Activated T-cell treated with anti-CD3 and anti-CD28 coated beads, Interleukin-2, amount 50 U/mL, for 72 hours (primary cell): Measurements from ENCODE around the gene ARHGEF17. TPM values are rescaled to one million over a fixed set of nuclear protein-coding genes. Genes with fewer than 3 reads are reported as not detected.
A peak's percentile ranks its signal among the peaks of the same experiment; 100 is the strongest.

ENCODE experiments used
- ATAC-seq, 2 donors: fragments of 150-1000 bp; cut with Tn5 transposase; replicated peaks in 1 of 2; 2 replicates each; pipeline ENCODE4 v1.10.0; 2021; ENCODE audit warnings: moderate library complexity in 2 of 2, mild to moderate bottlenecking in 1 of 2
- DNase-seq, 2 donors: peaks; one replicate each; pipeline ENCODE4 v3.0.0; 2021 to 2022; ENCODE audit warnings: mixed read lengths in 1 of 2
- H3K27ac Mint-ChIP-seq: one replicate; pipeline ENCODE4 v1.8.0; 2022; ENCODE audit warnings: mild to moderate bottlenecking, moderate library complexity, mixed read lengths
- H3K27me3 Mint-ChIP-seq: one replicate; pipeline ENCODE4 v1.8.0; 2022; ENCODE audit warnings: low read depth, mixed read lengths
- H3K36me3 Mint-ChIP-seq, 2 donors: one replicate each; pipeline ENCODE4 v1.8.0; 2022; ENCODE audit warnings: mixed read lengths in 2 of 2, mild to moderate bottlenecking in 1 of 2; ENCODE audit not compliant: insufficient read depth in 2 of 2
- H3K4me1 Mint-ChIP-seq: one replicate; pipeline ENCODE4 v1.8.0; 2022; ENCODE audit warnings: low read depth, mixed read lengths
- H3K4me3 Mint-ChIP-seq, 2 donors: one replicate each; pipeline ENCODE4 v1.8.0; 2022; ENCODE audit warnings: mild to moderate bottlenecking in 2 of 2, mixed read lengths in 2 of 2, moderate library complexity in 2 of 2
- H3K9me3 Mint-ChIP-seq, 2 donors: one replicate each; pipeline ENCODE4 v1.8.0; 2022; ENCODE audit warnings: mixed read lengths in 2 of 2
- total RNA-seq, 2 donors: library from RNA; stranded (reverse); gene quantifications; one replicate each; pipeline ENCODE4 v1.2.3, GENCODE V29; 2022

Gene ARHGEF17
- total RNA-seq, 2 donors from 2014 or later = 0.05 to 0.07 TPM

- H3K9me3 Mint-ChIP-seq = no peaks in the 10 kb centered on the region
- H3K36me3 Mint-ChIP-seq = peaks cover 0 to 1% of the 10 kb centered on the region in 2 donors
- H3K4me1 Mint-ChIP-seq = no peaks in the 10 kb centered on the region
- H3K27ac Mint-ChIP-seq = no peak overlapping the region
- ATAC-seq (no peak), DNase-seq (no peak)
- H3K4me3 Mint-ChIP-seq = no peak overlapping the region
- no peaks in the 10 kb centered on the region for H3K27me3 Mint-ChIP-seq
These were observed 94.1 kb downstream of the ARHGEF17 start for GRCh38 chr11:73401924-73402833.

GRCh38 chr11:73402834-73403185 is 94.7 kb downstream of the ARHGEF17 start:
- no peaks in the 10 kb centered on the region for H3K27me3 Mint-ChIP-seq
- H3K36me3 Mint-ChIP-seq = peaks cover 0 to 1% of the 10 kb centered on the region in 2 donors
- no peaks in the 10 kb centered on the region for H3K4me1 Mint-ChIP-seq
- ATAC-seq (peak; percentile 35 to 46), DNase-seq (no peak)
- H3K4me3 Mint-ChIP-seq = no peak overlapping the region
- H3K9me3 Mint-ChIP-seq = no peaks in the 10 kb centered on the region
- H3K27ac Mint-ChIP-seq = peak overlapping the region; percentile 22

GRCh38 chr11:73403541-73403940 is 95.5 kb downstream of the ARHGEF17 start:
- Mint-ChIP-seq H3K27ac (peak overlapping the region; percentile 31), H3K4me1 (no peaks in the 10 kb centered on the region), H3K27me3 (no peaks in the 10 kb centered on the region), H3K4me3 (no peak overlapping the region), H3K9me3 (no peaks in the 10 kb centered on the region), H3K36me3 (peaks cover 0 to 3% of the 10 kb centered on the region in 2 donors)
- no peak for DNase-seq
- no peak for ATAC-seq

- ATAC-seq = no peak
- H3K27ac Mint-ChIP-seq = no peak overlapping the region
These were observed 96.0 kb downstream of the ARHGEF17 start for GRCh38 chr11:73404048-73404447.

GRCh38 chr11:73404506-73405145 is 96.5 kb downstream of the ARHGEF17 start:
- ATAC-seq (no peak), DNase-seq (no peak)
- Mint-ChIP-seq H3K27ac (no peak overlapping the region), H3K27me3 (no peaks in the 10 kb centered on the region), H3K4me1 (no peaks in the 10 kb centered on the region), H3K4me3 (no peak overlapping the region), H3K9me3 (no peaks in the 10 kb centered on the region), H3K36me3 (peaks cover 3 to 7% of the 10 kb centered on the region in 2 donors)

More at GRCh38 chr11:73404048-73404447, 96.0 kb downstream of the ARHGEF17 start:
- DNase-seq = no peak
- no peaks in the 10 kb centered on the region for H3K27me3 Mint-ChIP-seq
- no peak overlapping the region for H3K4me3 Mint-ChIP-seq
- H3K9me3 Mint-ChIP-seq = no peaks in the 10 kb centered on the region
- no peaks in the 10 kb centered on the region for H3K4me1 Mint-ChIP-seq
- peaks cover 3 to 6% of the 10 kb centered on the region in 2 donors for H3K36me3 Mint-ChIP-seq

GRCh38 chr11:73405146-73405510 is 97.1 kb downstream of the ARHGEF17 start:
- H3K27me3 Mint-ChIP-seq = no peaks in the 10 kb centered on the region
- peaks cover 3 to 7% of the 10 kb centered on the region in 2 donors for H3K36me3 Mint-ChIP-seq
- ATAC-seq (no peak), DNase-seq (no peak)
- no peak overlapping the region for H3K27ac Mint-ChIP-seq
- no peak overlapping the region for H3K4me3 Mint-ChIP-seq
- H3K9me3 Mint-ChIP-seq = no peaks in the 10 kb centered on the region
- no peaks in the 10 kb centered on the region for H3K4me1 Mint-ChIP-seq

GRCh38 chr11:73406131-73406530 is 98.1 kb downstream of the ARHGEF17 start:
- Mint-ChIP-seq H3K9me3 (no peaks in the 10 kb centered on the region), H3K27ac (no peak overlapping the region), H3K27me3 (no peaks in the 10 kb centered on the region), H3K4me1 (no peaks in the 10 kb centered on the region), H3K36me3 (peaks cover 3 to 7% of the 10 kb centered on the region in 2 donors), H3K4me3 (no peak overlapping the region)
- no peak for ATAC-seq
- DNase-seq = no peak

GRCh38 chr11:73406619-73407018 is 98.5 kb downstream of the ARHGEF17 start:
- Mint-ChIP-seq H3K27me3 (no peaks in the 10 kb centered on the region), H3K4me1 (no peaks in the 10 kb centered on the region), H3K36me3 (peaks cover 3 to 7% of the 10 kb centered on the region in 2 donors), H3K9me3 (no peaks in the 10 kb centered on the region), H3K27ac (no peak overlapping the region), H3K4me3 (no peak overlapping the region)
- DNase-seq (no peak), ATAC-seq (no peak)

- DNase-seq (no peak), ATAC-seq (no peak)
- H3K9me3 Mint-ChIP-seq = no peaks in the 10 kb centered on the region
- H3K27ac Mint-ChIP-seq = no peak overlapping the region
- no peaks in the 10 kb centered on the region for H3K27me3 Mint-ChIP-seq
- no peak overlapping the region for H3K4me3 Mint-ChIP-seq
- no peaks in the 10 kb centered on the region for H3K4me1 Mint-ChIP-seq
- peaks cover 3 to 7% of the 10 kb centered on the region in 2 donors for H3K36me3 Mint-ChIP-seq
These were observed 101.4 kb downstream of the ARHGEF17 start for GRCh38 chr11:73409431-73409830.

GRCh38 chr11:73410627-73411026 is 102.6 kb downstream of the ARHGEF17 start:
- no peak for ATAC-seq
- no peak overlapping the region for H3K4me3 Mint-ChIP-seq

GRCh38 chr11:73411031-73411430 is 103.0 kb downstream of the ARHGEF17 start:
- Mint-ChIP-seq H3K36me3 (peaks cover 3 to 7% of the 10 kb centered on the region in 2 donors), H3K9me3 (no peaks in the 10 kb centered on the region), H3K4me1 (no peaks in the 10 kb centered on the region), H3K27ac (no peak overlapping the region), H3K4me3 (no peak overlapping the region), H3K27me3 (no peaks in the 10 kb centered on the region)
- DNase-seq = no peak
- no peak for ATAC-seq

More at GRCh38 chr11:73410627-73411026, 102.6 kb downstream of the ARHGEF17 start:
- H3K27ac Mint-ChIP-seq = no peak overlapping the region
- no peak for DNase-seq
- peaks cover 3 to 7% of the 10 kb centered on the region in 2 donors for H3K36me3 Mint-ChIP-seq
- no peaks in the 10 kb centered on the region for H3K27me3 Mint-ChIP-seq
- H3K9me3 Mint-ChIP-seq = no peaks in the 10 kb centered on the region
- H3K4me1 Mint-ChIP-seq = no peaks in the 10 kb centered on the region

GRCh38 chr11:73412308-73412707 is 104.2 kb downstream of the ARHGEF17 start:
- H3K27ac Mint-ChIP-seq = no peak overlapping the region

GRCh38 chr11:73413256-73413655 is 105.2 kb downstream of the ARHGEF17 start:
- DNase-seq = no peak
- H3K4me3 Mint-ChIP-seq = no peak overlapping the region
- no peak for ATAC-seq
- H3K9me3 Mint-ChIP-seq = no peaks in the 10 kb centered on the region
- peaks cover 3 to 4% of the 10 kb centered on the region in 2 donors for H3K36me3 Mint-ChIP-seq
- H3K4me1 Mint-ChIP-seq = peaks cover 9% of the 10 kb centered on the region
- no peaks in the 10 kb centered on the region for H3K27me3 Mint-ChIP-seq
- H3K27ac Mint-ChIP-seq = peak overlapping the region; percentile 32

More at GRCh38 chr11:73412308-73412707, 104.2 kb downstream of the ARHGEF17 start:
- Mint-ChIP-seq H3K4me1 (peaks cover 9% of the 10 kb centered on the region), H3K27me3 (no peaks in the 10 kb centered on the region), H3K9me3 (no peaks in the 10 kb centered on the region), H3K4me3 (no peak overlapping the region), H3K36me3 (peaks cover 3 to 7% of the 10 kb centered on the region in 2 donors)
- DNase-seq (no peak), ATAC-seq (no peak)
